ENCODE measurements around the gene BEAN1.
"Not testable (repeated sequence)": the region's sequence is repeated elsewhere in the genome, so short reads cannot be mapped to it uniquely, and the experiment has no call there.

BEAN1 gene

GRCh38 chr16:66489818-66490217 lies 62.7 kb downstream of the BEAN1 start:
- no peak overlapping the region for H3K4me3 ChIP-seq (ENCODE audit: low read depth, low read length)
- TF ChIP-seq POLR2A (IDR thresholded peaks at IDR 0.05; ENCODE audit: extremely low read depth, insufficient read length): no peak
- no peak for DNase-seq (ENCODE audit: low read depth)

DNA sequence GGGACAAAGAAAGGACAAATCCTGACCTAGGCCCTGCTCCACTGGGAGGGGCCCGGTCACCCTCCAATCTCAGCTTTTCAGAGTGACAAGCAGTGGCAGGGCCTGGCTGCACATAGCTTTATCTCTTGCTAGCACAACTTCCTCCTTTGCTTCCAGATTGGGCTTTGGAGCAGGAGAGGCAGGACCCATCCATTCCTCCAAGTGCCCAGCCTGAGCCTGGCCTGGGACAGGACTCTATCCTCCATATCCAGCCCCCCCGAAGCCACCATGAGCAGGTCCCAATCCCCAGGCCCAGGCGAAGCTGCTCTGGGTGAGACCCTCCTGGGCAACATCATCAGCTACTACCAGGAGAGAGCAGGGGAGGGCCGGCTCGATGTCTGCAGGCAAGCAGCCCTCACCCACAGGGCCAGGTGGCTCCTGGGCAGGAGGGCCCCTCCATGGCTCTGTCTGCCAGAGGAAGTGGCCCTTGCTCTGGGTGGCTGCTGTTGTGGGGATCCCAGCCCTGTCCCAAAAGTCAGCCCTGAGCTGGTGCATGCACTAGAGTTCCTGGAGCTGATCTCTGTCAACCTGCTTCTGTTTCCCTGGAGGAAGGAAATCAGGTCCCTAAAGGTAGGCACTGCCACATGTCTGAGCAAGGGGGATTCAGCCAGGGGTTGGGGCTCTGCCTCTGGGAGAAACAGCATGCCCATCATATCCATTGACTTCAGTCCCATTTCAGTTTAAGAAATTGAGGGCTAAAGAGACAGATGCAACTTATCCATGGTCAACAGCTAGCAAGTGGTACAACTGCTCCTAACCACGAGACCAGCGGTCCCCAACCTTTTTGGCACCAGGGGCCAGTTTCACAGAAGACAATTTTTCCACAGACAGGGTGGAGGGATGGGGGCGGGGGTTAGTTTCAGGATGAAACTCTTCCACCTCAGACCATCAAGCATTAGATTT lies 64.0 kb downstream of the BEAN1 start:
- TF ChIP-seq MYC (IDR thresholded peaks at IDR 0.05; ENCODE audit: low read depth, low read length) (no peak), POLR2A (IDR thresholded peaks at IDR 0.05; ENCODE audit: extremely low read depth, insufficient read length) (no peak), CTCF (IDR thresholded peaks at IDR 0.05; ENCODE audit: low read depth, low read length) (no peak)
- TF ChIP-seq, protein P1, sequence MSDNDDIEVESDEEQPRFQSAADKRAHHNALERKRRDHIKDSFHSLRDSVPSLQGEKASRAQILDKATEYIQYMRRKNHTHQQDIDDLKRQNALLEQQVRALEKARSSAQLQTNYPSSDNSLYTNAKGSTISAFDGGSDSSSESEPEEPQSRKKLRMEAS (IDR thresholded peaks at IDR 0.05; ENCODE audit: low read depth, low read length): no peak
- DNase-seq (ENCODE audit: low read depth): no peak
- H3K4me3 ChIP-seq (ENCODE audit: low read depth, low read length): no peak overlapping the region

DNA sequence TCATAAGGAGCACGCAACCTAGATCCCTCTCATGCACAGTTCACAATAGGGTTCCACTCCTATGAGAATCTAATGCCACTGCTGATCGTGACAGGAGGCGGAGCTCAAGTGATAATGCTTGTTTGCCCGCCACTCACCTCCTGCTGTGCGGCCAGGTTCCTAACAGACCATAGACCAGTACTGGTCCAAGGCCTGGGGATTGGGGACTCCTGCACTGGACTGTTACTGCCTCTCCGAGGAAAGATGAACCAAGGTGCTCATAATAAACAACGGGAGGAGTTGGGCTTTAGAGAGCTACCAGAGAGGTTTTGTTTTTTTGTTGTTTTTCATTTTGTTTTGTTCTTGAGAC lies 64.6 kb downstream of the BEAN1 start:
- TF ChIP-seq, protein P1 (IDR thresholded peaks at IDR 0.05; ENCODE audit: low read depth, low read length): no peak
- TF ChIP-seq CTCF (IDR thresholded peaks at IDR 0.05; ENCODE audit: low read depth, low read length) (no peak), MYC (IDR thresholded peaks at IDR 0.05; ENCODE audit: low read depth, low read length) (no peak), POLR2A (IDR thresholded peaks at IDR 0.05; ENCODE audit: extremely low read depth, insufficient read length) (no peak)
- H3K4me3 ChIP-seq (ENCODE audit: low read depth, low read length): no peak overlapping the region
- DNase-seq (ENCODE audit: low read depth): no peak

GRCh38 chr16:66493490-66494401 lies 66.7 kb downstream of the BEAN1 start:
- no peak overlapping the region for H3K4me3 ChIP-seq (ENCODE audit: low read depth, low read length)
- TF ChIP-seq MYC (IDR thresholded peaks at IDR 0.05; ENCODE audit: low read depth, low read length) (no peak), CTCF (IDR thresholded peaks at IDR 0.05; ENCODE audit: low read depth, low read length) (no peak), POLR2A (IDR thresholded peaks at IDR 0.05; ENCODE audit: extremely low read depth, insufficient read length) (no peak)
- TF ChIP-seq, protein P1 (IDR thresholded peaks at IDR 0.05; ENCODE audit: low read depth, low read length): no peak
- no peak for DNase-seq (ENCODE audit: low read depth)

GRCh38 chr16:66494916-66495315 lies 67.8 kb downstream of the BEAN1 start:
- DNase-seq (ENCODE audit: low read depth): no peak
- H3K4me3 ChIP-seq (ENCODE audit: low read depth, low read length): no peak overlapping the region
- TF ChIP-seq POLR2A (IDR thresholded peaks at IDR 0.05; ENCODE audit: extremely low read depth, insufficient read length) (no peak), CTCF (IDR thresholded peaks at IDR 0.05; ENCODE audit: low read depth, low read length) (no peak), MYC (IDR thresholded peaks at IDR 0.05; ENCODE audit: low read depth, low read length) (no peak)
- TF ChIP-seq, protein P1 (IDR thresholded peaks at IDR 0.05; ENCODE audit: low read depth, low read length): no peak

DNA sequence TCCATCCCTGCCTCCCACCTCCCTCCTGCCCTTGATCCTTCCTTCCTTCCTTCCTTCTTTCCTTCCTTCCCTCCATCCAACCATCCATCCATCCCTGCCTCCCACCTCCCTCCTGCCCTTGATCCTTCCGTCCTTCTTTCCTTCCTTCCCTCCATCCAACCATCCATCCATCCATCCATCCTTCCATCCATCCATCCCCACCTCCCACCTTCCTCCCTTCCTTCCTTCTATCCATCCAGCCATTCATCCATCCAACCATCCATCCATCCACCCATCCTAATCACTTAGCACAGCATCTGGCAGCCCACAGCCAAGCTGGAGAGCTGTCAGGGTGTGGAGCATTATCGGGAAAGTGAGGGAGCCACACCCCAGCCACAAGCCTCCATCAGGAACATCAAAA lies 68.3 kb downstream of the BEAN1 start:
- H3K4me3 ChIP-seq (ENCODE audit: low read depth, low read length): no peak overlapping the region
- TF ChIP-seq CTCF (IDR thresholded peaks at IDR 0.05; ENCODE audit: low read depth, low read length): no peak
- TF ChIP-seq, protein P1 (IDR thresholded peaks at IDR 0.05; ENCODE audit: low read depth, low read length): no peak
- TF ChIP-seq MYC (IDR thresholded peaks at IDR 0.05; ENCODE audit: low read depth, low read length): no peak
- no peak for TF ChIP-seq POLR2A (IDR thresholded peaks at IDR 0.05; ENCODE audit: extremely low read depth, insufficient read length)
- no peak for DNase-seq (ENCODE audit: low read depth)

- not testable (repeated sequence) for DNase-seq (ENCODE audit: low read depth); H3K4me3 ChIP-seq (ENCODE audit: low read depth, low read length)
Measured at GRCh38 chr16:66496226-66496625, 69.1 kb downstream of the BEAN1 start.

DNA sequence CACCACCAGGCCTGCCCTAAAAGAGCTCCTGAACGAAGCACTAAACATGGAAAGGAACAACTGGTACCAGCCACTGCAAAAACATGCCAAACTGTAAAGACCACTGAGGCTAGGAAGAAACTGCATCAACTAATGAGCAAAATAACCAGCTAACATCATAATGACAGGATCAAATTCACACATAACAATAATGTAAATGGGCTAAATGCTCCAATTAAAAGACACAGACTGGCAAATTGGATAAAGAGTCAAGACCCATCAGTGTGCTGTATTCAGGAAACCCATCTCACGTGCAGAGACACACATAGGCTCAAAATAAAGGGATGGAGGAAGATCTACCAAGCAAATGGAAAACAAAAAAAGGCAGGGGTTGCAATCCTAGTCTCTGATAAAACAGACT lies 70.8 kb downstream of the BEAN1 start:
- H3K4me3 ChIP-seq (ENCODE audit: low read depth, low read length); DNase-seq (ENCODE audit: low read depth): not testable (repeated sequence)

DNA sequence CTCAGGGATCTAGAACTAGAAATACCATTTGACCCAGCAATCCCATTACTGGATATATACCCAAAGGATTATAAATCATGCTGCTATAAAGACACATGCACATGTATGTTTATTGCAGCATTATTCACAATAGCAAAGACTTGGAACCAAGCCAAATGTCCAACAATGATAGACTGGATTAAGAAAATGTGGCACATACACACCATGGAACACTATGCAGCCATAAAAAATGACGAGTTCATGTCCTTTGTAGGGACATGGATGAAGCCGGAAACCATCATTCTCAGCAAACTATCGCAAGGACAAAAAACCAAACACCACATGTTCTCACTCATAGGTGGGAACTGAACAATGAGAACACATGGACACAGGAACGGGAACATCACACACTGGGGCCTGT lies 74.5 kb downstream of the BEAN1 start:
- not testable (repeated sequence) for DNase-seq (ENCODE audit: low read depth); H3K4me3 ChIP-seq (ENCODE audit: low read depth, low read length)

All from NB4 (cell line).